GM12892 (cell line): ENCODE measurements around the gene PCDH15.

ENCODE experiments used
- POLR2A ChIP-seq: IDR thresholded peaks from 2 replicates; pipeline ENCODE4 v1.6.1; 2011; ENCODE audit warnings: low read depth, low read length, control low read depth
- POLR2AphosphoS5 ChIP-seq: IDR thresholded peaks from 2 replicates; pipeline ENCODE4 v1.6.1; 2011; ENCODE audit warnings: low read depth, low read length, control low read depth
- TAF1 ChIP-seq: IDR thresholded peaks from 2 replicates; pipeline ENCODE4 v1.6.1; 2011; ENCODE audit warnings: low read depth, mild to moderate bottlenecking, control low read depth, low read length, borderline replicate concordance

DNA sequence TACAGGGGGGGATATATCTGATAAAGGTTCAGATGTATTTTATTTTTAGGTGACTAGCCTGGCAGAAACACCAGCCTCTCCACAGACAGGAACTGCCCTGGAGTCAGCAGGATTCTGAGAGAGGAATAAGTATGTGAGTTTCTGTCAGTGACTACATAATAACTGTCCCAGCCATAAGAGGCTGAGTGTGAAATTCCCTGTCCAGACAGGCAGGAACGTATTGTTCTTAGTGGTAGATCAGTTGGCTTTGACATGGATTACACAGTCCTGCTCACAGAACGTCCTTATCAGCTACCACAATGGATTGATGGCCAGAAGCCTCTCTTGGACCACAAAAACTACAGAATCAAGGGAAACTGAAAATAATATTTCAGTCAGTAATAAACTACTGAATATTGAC lies 709.8 kb downstream of the PCDH15 start:
- no peak for TF ChIP-seq TAF1
- TF ChIP-seq POLR2A = no peak
- no peak for TF ChIP-seq POLR2AphosphoS5
